MG63 (cell line): ENCODE measurements around the gene FXYD5. TPM values are rescaled to one million over a fixed set of nuclear protein-coding genes. Genes with fewer than 3 reads are reported as not detected.
A peak's percentile ranks its signal among the peaks of the same experiment; 100 is the strongest.

ENCODE experiments used
- DNase-seq: peaks from one replicate; pipeline ENCODE4 v3.0.0-alpha.2; 2020
- H3K27me3 ChIP-seq: fragments of 250-450 bp; sonication (Bioruptor Pico); 2 replicates; pipeline ENCODE4 v1.5.1; 2020; ENCODE audit warnings: mild to moderate bottlenecking, moderate library complexity
- H3K36me3 ChIP-seq: fragments of 250-450 bp; sonication (Bioruptor Pico); 2 replicates; pipeline ENCODE4 v1.5.1; 2020; ENCODE audit warnings: mild to moderate bottlenecking, moderate library complexity
- H3K4me3 ChIP-seq: fragments of 250-450 bp; sonication (Bioruptor Pico); 2 replicates; pipeline ENCODE4 v1.5.1; 2020; ENCODE audit warnings: mild to moderate bottlenecking, moderate library complexity
- H3K9me3 ChIP-seq: fragments of 250-450 bp; sonication (Bioruptor Pico); 2 replicates; pipeline ENCODE4 v1.5.1; 2020; ENCODE audit warnings: mild to moderate bottlenecking, moderate library complexity
- total RNA-seq: library from RNA; depleted of rRNA; stranded (reverse); fragments of >200 nt; shearing (Covaris generic); gene quantifications from 2 replicates; pipeline ENCODE4 v1.2.3, GENCODE V29; 2014; ENCODE audit warnings: low replicate concordance; rRNA removed

Gene FXYD5
- total RNA-seq: 28.9 and 59.7 TPM in 2 replicates

GRCh38 chr19:35154525-35155406, at the start of gene FXYD5:
TSS of gene FXYD5 (plus strand) at chr19:35154735. CDS start at chr19:35155551, 816 bp downstream.
- H3K36me3 ChIP-seq: peaks cover 41% of the 10 kb centered on the region
- peak; percentile 87 for DNase-seq
- H3K4me3 ChIP-seq: peak within 1 kb of the TSS; percentile 83
- no peaks in the 10 kb centered on the region for H3K9me3 ChIP-seq
- H3K27me3 ChIP-seq: no peaks in the 10 kb centered on the region

GRCh38 chr19:35105047-35105410, 49.5 kb upstream of the FXYD5 start:
- no peak overlapping the region for H3K4me3 ChIP-seq
- H3K27me3 ChIP-seq: no peaks in the 10 kb centered on the region
- H3K36me3 ChIP-seq: no peaks in the 10 kb centered on the region
- H3K9me3 ChIP-seq: no peaks in the 10 kb centered on the region
- no peak for DNase-seq

GRCh38 chr19:35105411-35106290, 48.9 kb upstream of the FXYD5 start:
- Histone ChIP-seq H3K9me3 (no peaks in the 10 kb centered on the region), H3K27me3 (no peaks in the 10 kb centered on the region), H3K36me3 (no peaks in the 10 kb centered on the region), H3K4me3 (no peak overlapping the region)
- no peak for DNase-seq

GRCh38 chr19:35106291-35106583, 48.3 kb upstream of the FXYD5 start:
- H3K4me3 ChIP-seq: no peak overlapping the region
- no peaks in the 10 kb centered on the region for H3K27me3 ChIP-seq
- no peaks in the 10 kb centered on the region for H3K36me3 ChIP-seq
- no peak for DNase-seq
- no peaks in the 10 kb centered on the region for H3K9me3 ChIP-seq

GRCh38 chr19:35106898-35107541, 47.5 kb upstream of the FXYD5 start:
- no peaks in the 10 kb centered on the region for H3K9me3 ChIP-seq
- H3K27me3 ChIP-seq: no peaks in the 10 kb centered on the region
- no peak for DNase-seq
- H3K4me3 ChIP-seq: no peak overlapping the region
- H3K36me3 ChIP-seq: no peaks in the 10 kb centered on the region

- Histone ChIP-seq H3K9me3 (no peaks in the 10 kb centered on the region), H3K27me3 (no peaks in the 10 kb centered on the region), H3K4me3 (no peak overlapping the region), H3K36me3 (no peaks in the 10 kb centered on the region)
- peak; percentile 74 for DNase-seq
These were observed 47.0 kb upstream of the FXYD5 start for GRCh38 chr19:35107545-35107944.

GRCh38 chr19:35108730-35109129, 45.8 kb upstream of the FXYD5 start:
- no peaks in the 10 kb centered on the region for H3K27me3 ChIP-seq
- H3K36me3 ChIP-seq: no peaks in the 10 kb centered on the region
- DNase-seq: no peak
- H3K4me3 ChIP-seq: no peak overlapping the region
- no peaks in the 10 kb centered on the region for H3K9me3 ChIP-seq

- DNase-seq: peak; percentile 98
- no peak overlapping the region for H3K4me3 ChIP-seq
- no peaks in the 10 kb centered on the region for H3K36me3 ChIP-seq
- H3K27me3 ChIP-seq: no peaks in the 10 kb centered on the region
- H3K9me3 ChIP-seq: no peaks in the 10 kb centered on the region
These were observed 45.0 kb upstream of the FXYD5 start for GRCh38 chr19:35109395-35110112.

- Histone ChIP-seq H3K4me3 (no peak overlapping the region), H3K36me3 (no peaks in the 10 kb centered on the region), H3K27me3 (no peaks in the 10 kb centered on the region), H3K9me3 (no peaks in the 10 kb centered on the region)
- no peak for DNase-seq
These were observed 43.6 kb upstream of the FXYD5 start for GRCh38 chr19:35110974-35111373.

- H3K36me3 ChIP-seq: no peaks in the 10 kb centered on the region
- no peaks in the 10 kb centered on the region for H3K27me3 ChIP-seq
- no peak overlapping the region for H3K4me3 ChIP-seq
- no peaks in the 10 kb centered on the region for H3K9me3 ChIP-seq
- DNase-seq: no peak
These were observed 41.4 kb upstream of the FXYD5 start for GRCh38 chr19:35112995-35113688.

GRCh38 chr19:35114353-35115176, 40.0 kb upstream of the FXYD5 start:
- peak; percentile 60 for DNase-seq
- H3K27me3 ChIP-seq: no peaks in the 10 kb centered on the region
- H3K9me3 ChIP-seq: no peaks in the 10 kb centered on the region
- peak overlapping the region; percentile 25 for H3K4me3 ChIP-seq
- H3K36me3 ChIP-seq: no peaks in the 10 kb centered on the region

- H3K9me3 ChIP-seq: no peaks in the 10 kb centered on the region
- peak within 1 kb of the TSS; percentile 25 for H3K4me3 ChIP-seq
- no peaks in the 10 kb centered on the region for H3K27me3 ChIP-seq
- DNase-seq: no peak
- no peaks in the 10 kb centered on the region for H3K36me3 ChIP-seq
These were observed 39.2 kb upstream of the FXYD5 start, which contains the start of gene FXYD3 for GRCh38 chr19:35115177-35115951. TSS of gene FXYD3 (plus strand) at chr19:35115823. CDS start at chr19:35119377, 3,554 bp downstream.

GRCh38 chr19:35116072-35116801, 38.3 kb upstream of the FXYD5 start:
- no peak for DNase-seq
- Histone ChIP-seq H3K9me3 (no peaks in the 10 kb centered on the region), H3K36me3 (no peaks in the 10 kb centered on the region), H3K27me3 (no peaks in the 10 kb centered on the region), H3K4me3 (no peak overlapping the region)

- no peak for DNase-seq
- Histone ChIP-seq H3K4me3 (no peak overlapping the region), H3K36me3 (no peaks in the 10 kb centered on the region), H3K27me3 (no peaks in the 10 kb centered on the region), H3K9me3 (no peaks in the 10 kb centered on the region)
These were observed 37.4 kb upstream of the FXYD5 start for GRCh38 chr19:35117116-35117515.
